Measurements from ENCODE around the gene RAP2A.

Gene RAP2A

DNA sequence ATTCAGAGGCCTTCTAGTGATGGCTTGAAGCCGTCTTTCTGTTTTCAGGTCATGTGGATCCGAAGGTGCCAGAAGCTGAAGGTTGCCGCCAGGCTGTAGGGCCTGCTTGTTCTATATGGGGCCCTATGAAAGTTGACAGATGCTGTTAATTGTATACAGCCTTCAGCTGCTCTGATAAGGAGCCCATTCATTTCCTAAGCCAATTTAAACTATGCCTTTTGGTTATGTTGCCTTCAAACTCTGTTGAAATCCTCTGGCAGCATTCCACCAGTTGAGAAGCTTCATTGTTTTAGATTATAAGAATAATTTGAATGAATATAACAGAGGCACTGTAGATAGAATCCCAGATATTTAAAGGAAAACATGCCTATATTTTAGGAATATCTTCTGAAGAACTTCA is 34.4 kb downstream of the RAP2A start:
- no peak overlapping the region for H3K4me3 Mint-ChIP-seq
- TF ChIP-seq, protein P1, sequence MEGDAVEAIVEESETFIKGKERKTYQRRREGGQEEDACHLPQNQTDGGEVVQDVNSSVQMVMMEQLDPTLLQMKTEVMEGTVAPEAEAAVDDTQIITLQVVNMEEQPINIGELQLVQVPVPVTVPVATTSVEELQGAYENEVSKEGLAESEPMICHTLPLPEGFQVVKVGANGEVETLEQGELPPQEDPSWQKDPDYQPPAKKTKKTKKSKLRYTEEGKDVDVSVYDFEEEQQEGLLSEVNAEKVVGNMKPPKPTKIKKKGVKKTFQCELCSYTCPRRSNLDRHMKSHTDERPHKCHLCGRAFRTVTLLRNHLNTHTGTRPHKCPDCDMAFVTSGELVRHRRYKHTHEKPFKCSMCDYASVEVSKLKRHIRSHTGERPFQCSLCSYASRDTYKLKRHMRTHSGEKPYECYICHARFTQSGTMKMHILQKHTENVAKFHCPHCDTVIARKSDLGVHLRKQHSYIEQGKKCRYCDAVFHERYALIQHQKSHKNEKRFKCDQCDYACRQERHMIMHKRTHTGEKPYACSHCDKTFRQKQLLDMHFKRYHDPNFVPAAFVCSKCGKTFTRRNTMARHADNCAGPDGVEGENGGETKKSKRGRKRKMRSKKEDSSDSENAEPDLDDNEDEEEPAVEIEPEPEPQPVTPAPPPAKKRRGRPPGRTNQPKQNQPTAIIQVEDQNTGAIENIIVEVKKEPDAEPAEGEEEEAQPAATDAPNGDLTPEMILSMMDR (IDR thresholded peaks at IDR 0.05; ENCODE audit: unreplicated experiment in 3 of 3): no peak
- H3K27me3 Mint-ChIP-seq (ENCODE audit: low read depth): no peaks in the 10 kb centered on the region
- H3K36me3 Mint-ChIP-seq (ENCODE audit: low read depth): peaks cover 35% of the 10 kb centered on the region
- peaks cover 6% of the 10 kb centered on the region for H3K4me1 Mint-ChIP-seq
- H3K9me3 Mint-ChIP-seq: no peaks in the 10 kb centered on the region
- no peak overlapping the region for H3K27ac Mint-ChIP-seq

DNA sequence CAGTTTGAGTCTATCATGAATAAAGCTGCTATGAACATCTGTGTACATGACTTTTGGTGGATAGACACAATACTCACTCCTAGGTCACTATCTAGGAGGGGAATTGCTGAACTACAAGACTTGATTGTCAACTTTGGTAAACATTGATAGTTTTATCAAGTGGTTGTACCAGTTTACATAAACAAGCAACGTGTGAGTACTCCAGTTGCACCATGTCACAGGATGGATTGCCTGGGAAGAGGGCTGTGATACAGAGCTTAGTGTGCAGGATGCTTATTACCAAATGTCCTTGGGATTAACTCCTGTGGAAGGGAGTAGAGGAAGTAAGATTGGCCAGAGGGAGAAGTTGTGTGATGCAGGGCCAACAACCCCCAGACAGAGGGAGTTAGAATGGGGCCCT is 37.7 kb downstream of the RAP2A start:
- Mint-ChIP-seq H3K27me3 (ENCODE audit: low read depth) (no peaks in the 10 kb centered on the region), H3K9me3 (no peaks in the 10 kb centered on the region), H3K27ac (no peak overlapping the region), H3K36me3 (ENCODE audit: low read depth) (peaks cover 14% of the 10 kb centered on the region), H3K4me3 (no peak overlapping the region), H3K4me1 (peaks cover 16% of the 10 kb centered on the region)
- TF ChIP-seq, protein P1 (IDR thresholded peaks at IDR 0.05; ENCODE audit: unreplicated experiment in 3 of 3): no peak

DNA sequence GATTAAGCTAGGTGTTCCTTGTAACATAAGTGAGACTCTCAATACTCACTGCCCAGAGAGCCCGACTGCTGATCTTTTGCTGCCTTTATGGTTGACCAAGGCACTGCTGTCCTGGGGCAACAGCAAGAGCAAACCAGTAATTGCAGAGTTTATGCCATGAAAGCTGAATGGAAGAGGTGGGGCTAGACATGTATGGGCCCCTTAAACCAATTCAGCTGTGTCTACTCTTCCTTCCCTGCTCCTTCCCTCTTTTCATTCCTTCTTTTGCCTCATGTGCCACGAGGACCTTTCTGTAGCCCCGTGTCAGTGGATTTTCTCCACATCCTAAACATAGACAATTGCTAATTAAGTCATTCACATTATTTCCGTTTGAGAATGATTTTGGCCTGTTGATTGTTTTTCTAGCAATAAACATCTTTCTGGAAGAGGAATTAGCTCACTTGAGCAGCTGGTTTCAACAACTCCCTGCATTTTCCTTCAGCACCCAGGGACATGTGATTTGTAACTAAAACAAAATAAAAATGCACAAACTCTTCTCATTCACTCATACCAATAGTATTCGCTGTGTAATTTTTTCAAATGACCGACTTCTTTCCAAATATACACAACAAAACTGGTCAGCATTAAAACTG is 40.5 kb downstream of the RAP2A start:
- Mint-ChIP-seq H3K27ac (peak overlapping the region; percentile 23 to 69 (median 44)), H3K36me3 (ENCODE audit: low read depth) (peaks cover 6% of the 10 kb centered on the region), H3K4me3 (no peak overlapping the region), H3K9me3 (no peaks in the 10 kb centered on the region), H3K4me1 (peaks cover 29% of the 10 kb centered on the region), H3K27me3 (ENCODE audit: low read depth) (no peaks in the 10 kb centered on the region)
- TF ChIP-seq, protein P1 (IDR thresholded peaks at IDR 0.05; ENCODE audit: unreplicated experiment in 3 of 3): no peak

DNA sequence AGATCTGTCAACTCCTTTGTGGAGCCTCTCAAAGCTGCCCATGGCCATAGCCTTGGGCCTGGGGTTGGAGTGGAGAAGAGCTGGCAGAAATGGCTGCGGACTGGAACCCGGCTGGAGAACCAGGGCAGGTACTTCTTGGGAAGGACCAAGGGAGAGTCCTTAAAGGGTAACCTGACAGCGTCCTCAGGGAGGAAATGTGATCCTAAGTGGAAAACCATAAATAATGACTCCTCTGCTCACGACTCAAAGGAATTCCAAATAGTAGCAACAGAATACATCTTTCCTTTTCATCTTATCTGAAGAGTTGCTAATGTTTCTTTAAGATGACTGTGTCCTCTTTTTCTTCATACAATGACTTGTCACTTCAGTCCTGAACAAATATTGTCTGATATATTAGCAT is 41.0 kb downstream of the RAP2A start:
- Mint-ChIP-seq H3K36me3 (ENCODE audit: low read depth) (peaks cover 4% of the 10 kb centered on the region), H3K27me3 (ENCODE audit: low read depth) (no peaks in the 10 kb centered on the region), H3K4me1 (peaks cover 29% of the 10 kb centered on the region), H3K27ac (peak overlapping the region in 2 of 3 experiments; percentile 23 to 69), H3K9me3 (no peaks in the 10 kb centered on the region), H3K4me3 (no peak overlapping the region)
- TF ChIP-seq, protein P1 (IDR thresholded peaks at IDR 0.05; ENCODE audit: unreplicated experiment in 3 of 3): no peak

DNA sequence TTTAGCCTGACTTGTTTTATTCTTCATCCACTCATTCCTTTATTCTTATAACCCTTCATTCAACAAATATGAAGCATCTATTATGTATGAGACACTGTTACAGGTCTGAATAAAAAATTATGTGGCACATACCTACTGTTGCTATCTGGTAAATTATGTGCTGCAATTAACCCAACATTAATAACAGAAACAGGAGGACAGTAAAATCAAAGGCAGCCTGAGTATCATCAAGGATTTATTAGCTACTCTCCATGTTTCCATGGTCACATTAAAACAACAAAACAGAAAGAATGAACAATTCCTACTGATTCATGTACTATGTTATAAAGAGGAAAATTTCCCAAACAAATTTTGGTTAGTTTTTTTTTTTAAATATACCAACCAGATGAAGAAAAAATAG is 43.9 kb downstream of the RAP2A start:
- no peaks in the 10 kb centered on the region for H3K27me3 Mint-ChIP-seq (ENCODE audit: low read depth)
- H3K4me1 Mint-ChIP-seq: peaks cover 29% of the 10 kb centered on the region
- TF ChIP-seq, protein P1 (IDR thresholded peaks at IDR 0.05; ENCODE audit: unreplicated experiment in 3 of 3): no peak
- no peaks in the 10 kb centered on the region for H3K36me3 Mint-ChIP-seq (ENCODE audit: low read depth)
- H3K4me3 Mint-ChIP-seq: no peak overlapping the region
- no peak overlapping the region for H3K27ac Mint-ChIP-seq
- H3K9me3 Mint-ChIP-seq: no peaks in the 10 kb centered on the region

DNA sequence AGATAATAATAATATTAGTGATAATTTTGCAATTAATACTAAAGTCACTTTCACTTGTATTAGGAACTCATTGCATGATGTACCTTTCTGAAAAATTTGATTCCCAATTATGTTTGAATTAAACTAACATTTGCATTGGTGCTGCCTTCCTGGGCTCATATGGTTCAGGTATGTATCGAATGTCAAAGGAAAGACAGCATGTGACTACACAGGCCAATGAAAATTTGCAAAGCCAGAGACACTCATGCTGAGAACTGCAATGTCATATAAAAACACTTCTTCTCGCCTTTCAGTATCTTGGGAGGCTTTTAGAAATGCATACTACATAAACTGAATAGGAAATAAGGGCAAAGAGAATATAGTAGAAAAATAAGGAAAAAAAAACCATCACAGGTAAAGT is 44.3 kb downstream of the RAP2A start:
- TF ChIP-seq, protein P1 (IDR thresholded peaks at IDR 0.05; ENCODE audit: unreplicated experiment in 3 of 3): no peak

More for the DNA sequence above, 44.3 kb downstream of the RAP2A start:
- Mint-ChIP-seq H3K27ac (no peak overlapping the region), H3K4me1 (peaks cover 29% of the 10 kb centered on the region), H3K36me3 (ENCODE audit: low read depth) (no peaks in the 10 kb centered on the region), H3K27me3 (ENCODE audit: low read depth) (no peaks in the 10 kb centered on the region), H3K4me3 (no peak overlapping the region), H3K9me3 (no peaks in the 10 kb centered on the region)

All from nephron (organoid).